Spleen (tissue), 7 donors: Measurements from ENCODE around the gene APP.

Experiments used
- CTCF ChIP-seq, 11 experiments: fragments of 200-600 bp in 7 of 11; fragments of 450-650 bp in 4 of 11; sonication (generic) in 4 of 11; IDR thresholded peaks in 8 of 11; conservative IDR thresholded peaks in 3 of 11; 1 replicate in 7 of 11; 2 replicates in 4 of 11; pipeline versions ENCODE4 v1.4.0 to v1.8.0; 2016 to 2021; ENCODE audit warnings: antibody characterized with exemption in 11 of 11, inconsistent platforms in 4 of 11, mild to moderate bottlenecking in 1 of 11
- POLR2A ChIP-seq, 3 donors: fragments of 450-650 bp; IDR thresholded peaks; one replicate each; pipeline ENCODE4 v1.5.1; 2017; ENCODE audit warnings: antibody characterized with exemption in 3 of 3, mild to moderate bottlenecking in 1 of 3
- donor health status: DM: no; HTN: no; CAD: no; lungs with moderate emphysema.
- donor health status: DM: no; HTN: no; CAD: no.
- donor health status: DM: no; HTN: no; CAD: no.

GRCh38 chr21:26025536-26026512 lies 144.7 kb downstream of the APP start:
- TF ChIP-seq CTCF (IDR thresholded peaks at IDR 0.05 in 8 of 11, conservative IDR thresholded peaks at IDR 0.05 in 3 of 11) (no peak), POLR2A (IDR thresholded peaks at IDR 0.05) (no peak)
